HCT116 (cell line): ENCODE data around the gene MDH2. TPM values are rescaled to one million over a fixed set of nuclear protein-coding genes. Genes with fewer than 3 reads are reported as not detected.

ENCODE experiments used
- ATAC-seq: fragments of 200-7000 bp; cut with Tn5 transposase; 2 replicates; pipeline ENCODE4 v1.9.1; 2020; ENCODE audit warnings: mild to moderate bottlenecking, moderate library complexity
- BruUV-seq: library from RNA; stranded (reverse); fragments of 400-500 nt; replicated peaks from 2 replicates; lab custom pipeline; 2021; lab: Mats Ljungman, UMichigan
- CTCF ChIA-PET: fragments of 300-600 bp; sonication (Branson Sonifier 250); formaldehyde crosslinking; loops from one replicate; lab custom pipeline; 2021; ENCODE audit warnings: antibody characterized with exemption; lab: Charles Lee
- POLR2A ChIA-PET: fragments of 300-600, 350-600 bp; sonication (Branson Sonifier 250); formaldehyde crosslinking; loops from one replicate; lab custom pipeline; 2021; ENCODE audit warnings: antibody characterized with exemption; lab: Charles Lee
- RAD21 ChIA-PET, 2 experiments: fragments of 300-600 bp; sonication (Branson Sonifier 250); formaldehyde crosslinking; loops; one replicate each; lab custom pipeline; 2023; ENCODE audit warnings: low total read pairs in 2 of 2; ENCODE audit not compliant: uncharacterized antibody in 2 of 2, unreplicated experiment in 2 of 2, low non-redundant PET in 1 of 2; lab: Charles Lee
- DNase-seq: peaks from one replicate; pipeline ENCODE4 v3.0.0-alpha.2; 2010; ENCODE audit warnings: low read depth, low spot score
- H2AFZ ChIP-seq: fragments of 200-600 bp; shearing (Covaris generic), sonication (generic); 2 replicates; pipeline ENCODE4 v1.6.1; 2017; ENCODE audit warnings: low read depth, mixed run types, mixed read lengths, antibody characterized with exemption, low read length; ENCODE audit not compliant: poor library complexity, severe bottlenecking
- H3K27ac ChIP-seq: 2 replicates; pipeline ENCODE4 v1.5.1; 2012; ENCODE audit warnings: low read depth, low read length
- H3K27me3 ChIP-seq: fragments of 200-600 bp; sonication (generic); 2 replicates; pipeline ENCODE4 v1.6.1; 2016; ENCODE audit warnings: mixed run types, low read length, mixed read lengths; ENCODE audit not compliant: insufficient read depth
- H3K36me3 ChIP-seq, 2 experiments: fragments of 200-500 bp in 1 of 2; fragments of 200-600 bp in 1 of 2; sonication (Bioruptor generic) in 1 of 2; sonication (generic) in 1 of 2; 2 replicates each; pipeline versions ENCODE4 v1.5.1 to v1.6.1; 2014 to 2016; ENCODE audit warnings: low read length in 2 of 2, inconsistent platforms in 1 of 2, mixed read lengths in 1 of 2, mixed run types in 1 of 2; ENCODE audit not compliant: insufficient read depth in 2 of 2, control insufficient read depth in 1 of 2
- H3K4me1 ChIP-seq, 2 experiments: fragments of 200-600 bp in 1 of 2; sonication (generic) in 1 of 2; 2 replicates each; pipeline versions ENCODE4 v1.5.1 to v1.6.1; 2012 to 2017; ENCODE audit warnings: low read length in 2 of 2, inconsistent platforms in 1 of 2, mild to moderate bottlenecking in 1 of 2, mixed read lengths in 1 of 2, mixed run types in 1 of 2, moderate library complexity in 1 of 2; ENCODE audit not compliant: insufficient read depth in 2 of 2, control insufficient read depth in 1 of 2
- H3K4me2 ChIP-seq: fragments of 200-600 bp; sonication (generic); 2 replicates; pipeline ENCODE4 v1.6.1; 2017; ENCODE audit warnings: mixed run types, low read length, mixed read lengths
- H3K4me3 ChIP-seq, 2 experiments: fragments of 200-600 bp in 1 of 2; sonication (generic) in 1 of 2; replicated peaks in 1 of 2; 2 replicates each; pipeline ENCODE4 v1.5.1; 2011 to 2016; ENCODE audit warnings: low read length in 2 of 2, control low read depth in 1 of 2, low read depth in 1 of 2, mild to moderate bottlenecking in 1 of 2, mixed read lengths in 1 of 2, mixed run types in 1 of 2
- H3K79me2 ChIP-seq: fragments of 200-600 bp; sonication (generic); 2 replicates; pipeline ENCODE4 v1.6.1; 2017; ENCODE audit warnings: mild to moderate bottlenecking, mixed run types, low read length, moderate library complexity, mixed read lengths; ENCODE audit not compliant: insufficient read depth
- H3K9ac ChIP-seq: fragments of 200-600 bp; sonication (generic); 2 replicates; pipeline ENCODE4 v1.6.1; 2016; ENCODE audit warnings: low read length, mixed read lengths
- H3K9me2 ChIP-seq: fragments of 200-600 bp; sonication (generic), shearing (Covaris generic); 2 replicates; pipeline ENCODE4 v1.6.1; 2017; ENCODE audit warnings: mixed run types, mild to moderate bottlenecking, moderate library complexity; ENCODE audit not compliant: insufficient read depth
- H3K9me3 ChIP-seq, 2 experiments: fragments of 200-500 bp in 1 of 2; fragments of 200-600 bp in 1 of 2; sonication (Bioruptor generic) in 1 of 2; sonication (generic) in 1 of 2; 2 replicates each; pipeline ENCODE4 v1.6.1; 2014 to 2017; ENCODE audit warnings: low read length in 2 of 2, mixed read lengths in 2 of 2, inconsistent platforms in 1 of 2, low read depth in 1 of 2, mild to moderate bottlenecking in 1 of 2, mixed run types in 1 of 2, moderate library complexity in 1 of 2; ENCODE audit not compliant: control insufficient read depth in 1 of 2, insufficient read depth in 1 of 2
- H4K20me1 ChIP-seq: fragments of 200-600 bp; sonication (generic), shearing (Covaris generic); 2 replicates; pipeline ENCODE4 v1.6.1; 2017; ENCODE audit warnings: mixed run types, mild to moderate bottlenecking, moderate library complexity; ENCODE audit not compliant: insufficient read depth
- ATF3 ChIP-seq: IDR thresholded peaks from 2 replicates; pipeline ENCODE4 v1.6.1; 2012
- CBX3 ChIP-seq: IDR thresholded peaks from 2 replicates; pipeline ENCODE4 v1.6.1; 2012; ENCODE audit warnings: low read depth
- CEBPB ChIP-seq: IDR thresholded peaks from 2 replicates; pipeline ENCODE4 v1.6.1; 2012; ENCODE audit warnings: low read depth
- CTCF ChIP-seq, 3 experiments: fragments of 200-600 bp in 1 of 3; sonication (generic) in 1 of 3; IDR thresholded peaks in 2 of 3; conservative IDR thresholded peaks in 1 of 3; 2 replicates each; pipeline ENCODE4 v1.5.1; 2012 to 2017; ENCODE audit warnings: low read depth in 2 of 3, low read length in 2 of 3, antibody characterized with exemption in 1 of 3, borderline replicate concordance in 1 of 3, control low read depth in 1 of 3, mild to moderate bottlenecking in 1 of 3, mixed read lengths in 1 of 3, mixed run types in 1 of 3, moderate library complexity in 1 of 3; ENCODE audit not compliant: insufficient read depth in 1 of 3
- JUND ChIP-seq: IDR thresholded peaks from 2 replicates; pipeline ENCODE4 v1.6.1; 2012
- SRF ChIP-seq: IDR thresholded peaks from 2 replicates; pipeline ENCODE4 v1.6.1; 2012; ENCODE audit warnings: low read depth
- TCF7L2 ChIP-seq: IDR thresholded peaks from 2 replicates; pipeline ENCODE4 v1.7.0; 2011; ENCODE audit warnings: borderline replicate concordance, inconsistent platforms; ENCODE audit not compliant: insufficient read depth, insufficient read length; ENCODE audit errors: extremely low read depth
- ZNF274 ChIP-seq: fragments of 200-500 bp; sonication (Bioruptor generic); IDR thresholded peaks from 2 replicates; pipeline ENCODE4 v1.6.1; 2014; ENCODE audit warnings: mild to moderate bottlenecking, low read depth, low read length, inconsistent platforms
- intact Hi-C: fragments of 100-400 bp; cut with micrococcal nuclease; formaldehyde crosslinking; loops from 2 replicates; pipeline ENCODE4 v1.10.0; 2022
- total RNA-seq: library from RNA; stranded (reverse); gene quantifications from one replicate; pipeline ENCODE4 v1.2.1, GENCODE V29; 2021; ENCODE audit not compliant: unreplicated experiment

MDH2 gene
- total RNA-seq, 1 experiment from 2014 or later, result 357 TPM

GRCh38 chr7:76008156-76008687 is 39.7 kb upstream of the MDH2 start:
- Histone ChIP-seq H2AFZ (no peak overlapping the region), H3K27me3 (no peaks in the 10 kb centered on the region), H3K9me2 (no peaks in the 10 kb centered on the region), H3K9me3 (no peaks in the 10 kb centered on the region), H3K4me2 (peak overlapping the region; percentile 65; the same call in 1 of the 2 replicates), H3K36me3 (no peaks in the 10 kb centered on the region; a peak in 1 of 4 replicates), H3K79me2 (no peaks in the 10 kb centered on the region), H3K4me1 (peaks cover 15 to 24% of the 10 kb centered on the region in 2 experiments), H3K27ac (no peak overlapping the region), H3K9ac (no peak overlapping the region), H3K4me3 (no peak overlapping the region), H4K20me1 (no peaks in the 10 kb centered on the region)
- no peak for DNase-seq
- ATAC-seq, result no peak
- ChIA-PET CTCF (interaction anchor here (1.7 kb wide), 1 partner anchor 12 kb away, joined by 10 read pairs; no protein-coding TSS in a partner anchor), RAD21 (no interaction called here), POLR2A (no interaction called here)
- TF ChIP-seq ZNF274, result no peak
- TF ChIP-seq CTCF (IDR thresholded peaks at IDR 0.05 in 2 of 3, conservative IDR thresholded peaks at IDR 0.05 in 1 of 3; ENCODE audit: borderline replicate concordance in 1 of 3, insufficient read depth in 1 of 3, low read depth in 2 of 3, low read length in 2 of 3), result no peak
- TF ChIP-seq TCF7L2, result no peak
- no peak for TF ChIP-seq JUND
- TF ChIP-seq ATF3, result no peak
- no peak for TF ChIP-seq CBX3
- TF ChIP-seq SRF, result no peak
- no peak for TF ChIP-seq CEBPB
- intact Hi-C loops, result no loop called here
- no TSS peak for BruUV-seq
